NCI-H146 treated with DMSO at 0.1 percent for 48 hours (cell line): ENCODE data around the gene CCDC127.
"Not testable (repeated sequence)": the region's sequence is repeated elsewhere in the genome, so short reads cannot be mapped to it uniquely, and the experiment has no call there.

Experiments
- DNase-seq: peaks from one replicate; lab custom pipeline; 2025; ENCODE audit not compliant: unreplicated experiment; lab: John Stamatoyannopoulos, UW

Gene CCDC127, protein sequence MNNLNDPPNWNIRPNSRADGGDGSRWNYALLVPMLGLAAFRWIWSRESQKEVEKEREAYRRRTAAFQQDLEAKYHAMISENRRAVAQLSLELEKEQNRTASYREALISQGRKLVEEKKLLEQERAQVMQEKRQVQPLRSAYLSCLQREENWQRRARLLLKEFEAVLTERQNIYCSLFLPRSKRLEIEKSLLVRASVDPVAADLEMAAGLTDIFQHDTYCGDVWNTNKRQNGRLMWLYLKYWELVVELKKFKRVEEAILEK

GRCh38 chr5:217494-218456 is at the start of gene CCDC127, which contains the start of gene SDHA:
CCDC127 (minus strand) TSS chr5:218153; CDS start chr5:216849, 1,304 bp downstream.
SDHA (plus strand) TSS chr5:218320; CDS start chr5:218356, 36 bp downstream.
- DNase-seq: peak; percentile 83

- DNase-seq: no peak
Measured at GRCh38 chr5:267716-268115, 49.8 kb upstream of the CCDC127 start.

GRCh38 chr5:266311-267026 is 48.5 kb upstream of the CCDC127 start:
- not testable (repeated sequence) for DNase-seq

- DNase-seq: no peak
Measured at GRCh38 chr5:264338-264737, 46.4 kb upstream of the CCDC127 start.

DNA sequence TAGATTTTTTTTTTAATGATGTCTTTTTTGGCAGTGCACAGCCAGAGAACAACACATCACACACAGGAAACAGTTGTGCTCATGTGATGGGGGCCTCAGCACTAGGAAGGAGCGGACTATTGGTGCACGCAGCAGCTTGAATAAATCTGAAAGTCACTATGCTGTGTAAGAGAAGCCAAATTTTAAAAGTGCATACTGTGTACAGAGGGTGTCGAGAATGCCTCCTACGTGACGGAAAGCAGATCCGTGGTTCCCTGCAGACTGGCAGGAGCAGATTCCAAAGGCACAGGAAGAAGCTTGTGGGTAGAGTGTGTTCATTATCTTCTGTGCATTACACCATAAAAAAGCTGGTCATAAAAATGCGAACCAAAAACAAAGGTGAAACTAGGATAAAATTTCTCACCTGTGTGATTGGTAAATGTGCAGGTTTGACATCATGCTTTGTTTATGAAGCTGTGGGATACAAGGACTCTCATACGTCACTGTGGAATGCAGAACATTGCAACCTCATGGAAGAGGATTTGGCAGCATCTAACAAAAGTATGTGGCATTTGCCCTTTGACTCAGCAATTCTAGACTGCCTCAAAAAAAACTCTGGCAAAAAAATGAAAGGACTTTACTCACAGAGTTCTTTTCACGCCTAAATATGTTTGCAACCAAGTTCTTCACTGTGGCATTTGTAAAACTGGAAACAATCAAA is 45.5 kb upstream of the CCDC127 start:
- DNase-seq: not testable (repeated sequence)

DNA sequence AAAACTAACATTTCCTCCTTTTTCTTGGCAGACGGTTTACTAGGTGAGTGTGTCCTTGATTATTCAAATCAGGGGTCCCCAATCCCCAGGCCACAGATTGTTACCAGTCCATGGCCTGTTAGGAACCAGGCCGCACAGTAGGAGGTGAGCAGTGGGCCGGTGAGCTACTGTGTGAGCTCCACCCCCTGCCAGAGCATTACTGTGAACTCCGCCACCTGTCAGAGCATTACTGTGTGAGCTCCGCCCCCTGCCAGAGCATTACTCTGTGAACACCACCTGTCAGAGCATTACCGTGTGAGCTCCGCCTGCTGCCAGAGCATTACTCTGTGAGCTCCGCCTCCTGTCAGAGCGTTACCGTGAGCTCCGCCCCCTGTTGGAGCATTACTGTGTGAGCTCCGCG is 39.2 kb upstream of the CCDC127 start:
- DNase-seq: no peak

- DNase-seq: not testable (repeated sequence)
Measured at GRCh38 chr5:256347-256746, 38.4 kb upstream of the CCDC127 start.

- DNase-seq: not testable (repeated sequence)
Measured at GRCh38 chr5:255116-255515, 37.2 kb upstream of the CCDC127 start.

DNA sequence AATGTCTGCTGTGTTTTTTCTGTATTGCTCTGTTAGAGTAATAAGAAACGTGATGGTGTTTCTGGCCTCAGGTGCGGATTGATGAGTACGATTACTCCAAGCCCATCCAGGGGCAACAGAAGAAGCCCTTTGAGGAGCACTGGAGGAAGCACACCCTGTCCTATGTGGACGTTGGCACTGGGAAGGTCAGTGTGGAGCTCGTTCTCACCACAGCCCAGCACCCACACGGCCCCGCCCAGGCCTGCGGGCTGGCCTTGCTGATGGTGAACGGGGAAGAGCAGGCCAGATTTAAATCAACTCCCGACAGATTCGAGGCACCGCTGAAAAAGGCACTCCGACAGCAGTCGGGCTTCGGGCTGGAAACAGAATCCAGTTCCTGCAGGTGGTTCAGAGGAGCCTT is 36.4 kb upstream of the CCDC127 start:
- not testable (repeated sequence) for DNase-seq

GRCh38 chr5:252546-252945 is 34.6 kb upstream of the CCDC127 start:
- DNase-seq: no peak

- not testable (repeated sequence) for DNase-seq
Measured at GRCh38 chr5:251975-252374, 34.0 kb upstream of the CCDC127 start.

GRCh38 chr5:251538-251937 is 33.6 kb upstream of the CCDC127 start:
- not testable (repeated sequence) for DNase-seq

DNA sequence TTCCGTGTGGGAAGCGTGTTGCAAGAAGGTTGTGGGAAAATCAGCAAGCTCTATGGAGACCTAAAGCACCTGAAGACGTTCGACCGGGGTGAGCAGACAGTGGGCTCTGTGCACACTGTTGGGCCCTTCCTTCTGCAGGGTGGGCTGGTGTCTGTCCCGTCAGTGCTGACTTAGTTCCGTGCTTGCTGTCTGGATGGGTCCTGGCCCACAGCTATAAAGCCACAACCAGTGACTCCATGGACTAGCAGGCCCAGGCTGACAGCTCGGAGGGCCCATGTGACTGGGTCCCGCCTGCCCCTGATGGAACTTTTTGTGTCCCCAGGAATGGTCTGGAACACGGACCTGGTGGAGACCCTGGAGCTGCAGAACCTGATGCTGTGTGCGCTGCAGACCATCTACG is 33.1 kb upstream of the CCDC127 start:
- DNase-seq: not testable (repeated sequence)

DNA sequence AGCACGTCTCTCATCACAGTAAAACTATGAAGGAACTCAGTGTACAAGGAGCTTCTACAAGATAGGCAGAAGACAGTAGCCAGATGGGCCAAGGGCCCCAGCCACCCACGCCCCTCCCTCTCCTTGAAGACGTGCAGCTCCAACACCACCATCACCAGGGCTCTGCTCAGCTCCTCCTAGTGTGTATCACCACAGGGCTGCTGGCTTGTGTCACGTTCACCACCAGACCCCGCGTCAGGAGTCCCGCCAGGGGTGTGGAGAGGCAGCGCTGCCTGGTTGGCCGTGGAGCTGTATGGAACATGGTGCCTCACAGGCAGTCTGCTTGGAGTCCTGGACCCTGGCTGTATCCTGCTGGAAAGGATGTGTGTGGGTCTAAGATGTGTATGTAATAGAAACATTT is 32.4 kb upstream of the CCDC127 start:
- DNase-seq: not testable (repeated sequence)

DNA sequence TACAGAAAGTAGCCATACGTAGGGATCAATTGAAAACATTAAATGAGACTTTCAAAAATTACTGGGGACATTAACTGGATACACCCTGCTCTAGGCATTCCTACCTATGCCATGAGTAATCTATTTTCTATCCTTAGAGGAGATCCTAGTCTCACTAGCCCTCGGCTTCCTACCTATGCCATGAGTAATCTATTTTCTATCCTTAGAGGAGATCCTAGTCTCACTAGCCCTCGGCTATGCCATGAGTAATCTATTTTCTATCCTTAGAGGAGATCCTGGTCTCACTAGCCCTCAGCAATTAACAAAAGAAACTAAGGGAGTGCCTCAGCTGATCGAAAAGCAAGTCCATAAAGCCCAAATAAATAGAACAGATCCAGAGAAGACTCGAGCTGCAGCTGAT is 27.8 kb upstream of the CCDC127 start:
- not testable (repeated sequence) for DNase-seq

GRCh38 chr5:243683-244367 is 25.9 kb upstream of the CCDC127 start:
- not testable (repeated sequence) for DNase-seq

DNA sequence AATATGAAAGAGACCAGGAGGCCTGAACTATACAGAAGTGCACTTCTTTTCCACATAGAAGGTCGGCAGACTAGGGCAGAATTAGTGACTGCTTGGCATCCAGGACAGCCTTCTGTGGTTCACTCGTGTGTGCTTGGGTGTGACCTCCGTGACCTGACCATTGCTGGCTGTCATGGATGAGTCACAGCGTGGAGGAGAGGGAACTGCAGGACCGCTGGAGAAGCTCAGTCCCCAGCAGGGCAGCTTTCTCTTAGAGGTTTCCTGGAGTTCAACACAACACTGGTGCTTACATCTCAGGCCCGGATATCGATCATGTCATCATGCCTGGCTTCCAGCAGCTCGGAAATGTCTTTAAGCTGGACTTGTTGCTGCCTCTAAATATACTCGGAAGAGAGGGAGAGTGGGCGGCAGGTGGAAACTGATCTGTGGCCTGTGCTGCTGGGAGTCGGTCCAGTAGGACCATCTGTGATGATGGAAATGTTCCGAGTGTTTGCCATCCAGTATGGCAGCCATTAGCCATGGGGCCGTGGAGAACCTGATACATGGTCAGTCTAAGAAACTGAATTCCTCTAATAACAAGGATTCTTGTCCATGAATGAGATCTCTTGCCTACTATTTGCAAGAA is 23.2 kb upstream of the CCDC127 start:
- DNase-seq: not testable (repeated sequence)

GRCh38 chr5:240550-240949 is 22.6 kb upstream of the CCDC127 start:
- not testable (repeated sequence) for DNase-seq

DNA sequence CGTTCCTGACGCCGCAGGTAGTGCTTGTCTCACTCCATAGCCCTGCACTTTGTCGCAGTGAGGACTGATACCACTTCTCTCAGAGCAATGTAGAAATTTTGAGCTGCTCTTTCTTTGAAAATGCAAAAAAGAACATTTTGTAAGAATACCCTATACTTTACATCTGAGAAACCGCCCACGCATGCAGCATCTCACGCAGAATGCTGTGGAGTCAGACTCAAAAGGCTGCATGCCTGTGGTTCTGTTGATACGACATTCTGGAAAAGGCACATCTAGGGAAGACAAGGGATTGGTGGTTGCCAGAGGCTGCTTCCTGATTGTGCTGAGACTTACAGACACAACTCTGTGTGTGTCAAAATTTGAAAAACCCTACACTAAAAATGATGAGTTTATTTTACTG is 20.0 kb upstream of the CCDC127 start:
- DNase-seq: not testable (repeated sequence)

GRCh38 chr5:235527-235926 is 17.6 kb upstream of the CCDC127 start:
- DNase-seq: not testable (repeated sequence)
